WTC11 (cell line): Measurements from ENCODE around the gene CYB5D1.

Source experiments
- ATF2 ChIP-seq: sonication (generic); formaldehyde crosslinking; IDR thresholded peaks from 2 replicates; pipeline ENCODE4 v1.8.1; 2022; ENCODE audit warnings: low read depth, missing genetic modification reagents, borderline replicate concordance
- CREM ChIP-seq: sonication (generic); formaldehyde crosslinking; IDR thresholded peaks from 2 replicates; pipeline ENCODE4 v1.8.1; 2022; ENCODE audit warnings: mild to moderate bottlenecking, missing genetic modification reagents, moderate library complexity
- CTCF ChIP-seq: fragments of 200-600 bp; IDR thresholded peaks from 2 replicates; pipeline ENCODE4 v1.8.0; 2022; ENCODE audit warnings: antibody characterized with exemption
- NFE2L1 ChIP-seq: sonication (generic); formaldehyde crosslinking; IDR thresholded peaks from 2 replicates; pipeline ENCODE4 v1.8.1; 2023; ENCODE audit warnings: missing genetic modification reagents
- NFYB ChIP-seq: sonication (generic); formaldehyde crosslinking; conservative IDR thresholded peaks from 2 replicates; pipeline ENCODE4 v1.8.0; 2022; ENCODE audit warnings: low read depth, missing genetic modification reagents
- USF2 ChIP-seq: sonication (generic); formaldehyde crosslinking; IDR thresholded peaks from 2 replicates; pipeline ENCODE4 v1.8.1; 2023; ENCODE audit warnings: mild to moderate bottlenecking, missing genetic modification reagents, moderate library complexity
- ZNF232 ChIP-seq: sonication (generic); formaldehyde crosslinking; IDR thresholded peaks from 2 replicates; pipeline ENCODE4 v1.8.0; 2022; ENCODE audit warnings: mild to moderate bottlenecking, missing genetic modification reagents

GRCh38 chr17:7830616-7831015 lies 27.2 kb upstream of the CYB5D1 start:
- TF ChIP-seq USF2 (CRISPR knock-in tag) (no peak), ZNF232 (no peak), ATF2 (CRISPR knock-in tag) (no peak), CTCF (no peak), NFYB (CRISPR knock-in tag) (no peak), CREM (CRISPR knock-in tag) (no peak), NFE2L1 (CRISPR knock-in tag) (no peak)
